K562 (cell line): ENCODE data around the gene CFDP1.

Experiments used
- CHD2 ChIP-seq: IDR thresholded peaks from 2 replicates; pipeline ENCODE4 v1.6.1; 2011; ENCODE audit warnings: low read depth, low read length
- CREB1 ChIP-seq, 2 experiments: sonication (generic) in 1 of 2; formaldehyde crosslinking in 1 of 2; IDR thresholded peaks; 2 replicates each; pipeline versions ENCODE4 v1.6.1 to v1.8.0; 2012 to 2022; ENCODE audit warnings: inconsistent platforms in 1 of 2, mild to moderate bottlenecking in 1 of 2, missing genetic modification reagents in 1 of 2, moderate library complexity in 1 of 2
- FOS ChIP-seq: IDR thresholded peaks from 3 replicates; pipeline ENCODE4 v1.6.1; 2011; ENCODE audit not compliant: insufficient read length; ENCODE audit errors: extremely low read depth
- HDAC6 ChIP-seq: IDR thresholded peaks from 2 replicates; pipeline ENCODE4 v1.6.1; 2012; ENCODE audit warnings: low read depth, mild to moderate bottlenecking, control low read depth, inconsistent platforms, low read length, moderate library complexity
- POLR2AphosphoS5 ChIP-seq: IDR thresholded peaks from 2 replicates; pipeline ENCODE4 v1.6.1; 2011; ENCODE audit warnings: mild to moderate bottlenecking, low read depth, low read length, moderate library complexity; ENCODE audit not compliant: control insufficient read depth, insufficient read depth
- TEAD4 ChIP-seq, 2 experiments: sonication (generic) in 1 of 2; formaldehyde crosslinking in 1 of 2; IDR thresholded peaks; 2 replicates each; pipeline versions ENCODE4 v1.6.1 to v1.8.0; 2012 to 2022; ENCODE audit warnings: borderline replicate concordance in 1 of 2, inconsistent platforms in 1 of 2, low read length in 1 of 2, mild to moderate bottlenecking in 1 of 2, missing genetic modification reagents in 1 of 2
- ZFX ChIP-seq: sonication (generic); formaldehyde crosslinking; IDR thresholded peaks from 2 replicates; pipeline ENCODE4 v1.8.0; 2022; ENCODE audit warnings: mild to moderate bottlenecking, missing genetic modification reagents, moderate library complexity
- TF ChIP-seq, protein P1 (sequence below): fragments of 450-650 bp; IDR thresholded peaks from 2 replicates; pipeline ENCODE4 v1.7.1; 2018; ENCODE audit warnings: mild to moderate bottlenecking, low read depth; ENCODE audit not compliant: partially characterized antibody
- TF ChIP-seq, protein P2 (sequence below): sonication (generic); formaldehyde crosslinking; IDR thresholded peaks from 2 replicates; pipeline ENCODE4 v1.5.0; 2020; ENCODE audit warnings: missing genetic modification reagents
- TF ChIP-seq, protein P3 (sequence below), 3 experiments: IDR thresholded peaks in 2 of 3; conservative IDR thresholded peaks in 1 of 3; 2 replicates each; pipeline ENCODE4 v1.5.1; 2011 to 2012; ENCODE audit warnings: low read length in 3 of 3, mild to moderate bottlenecking in 3 of 3, control low read depth in 2 of 3, improper control_type of control experiment in 1 of 3, inconsistent platforms in 1 of 3, low read depth in 1 of 3, mixed read lengths in 1 of 3, moderate library complexity in 1 of 3; ENCODE audit not compliant: insufficient read depth in 2 of 3
- TF ChIP-seq, protein P4 (sequence below): fragments of 450-650 bp; IDR thresholded peaks from 2 replicates; pipeline ENCODE4 v1.6.1; 2017; ENCODE audit warnings: antibody characterized with exemption, mild to moderate bottlenecking
- TF ChIP-seq, protein P5 (sequence below): fragments of 200-800 bp; sonication (Bioruptor generic); IDR thresholded peaks from 2 replicates; pipeline ENCODE4 v1.6.1; 2016; ENCODE audit warnings: missing genetic modification characterization, missing compliant biosample characterization

DNA sequence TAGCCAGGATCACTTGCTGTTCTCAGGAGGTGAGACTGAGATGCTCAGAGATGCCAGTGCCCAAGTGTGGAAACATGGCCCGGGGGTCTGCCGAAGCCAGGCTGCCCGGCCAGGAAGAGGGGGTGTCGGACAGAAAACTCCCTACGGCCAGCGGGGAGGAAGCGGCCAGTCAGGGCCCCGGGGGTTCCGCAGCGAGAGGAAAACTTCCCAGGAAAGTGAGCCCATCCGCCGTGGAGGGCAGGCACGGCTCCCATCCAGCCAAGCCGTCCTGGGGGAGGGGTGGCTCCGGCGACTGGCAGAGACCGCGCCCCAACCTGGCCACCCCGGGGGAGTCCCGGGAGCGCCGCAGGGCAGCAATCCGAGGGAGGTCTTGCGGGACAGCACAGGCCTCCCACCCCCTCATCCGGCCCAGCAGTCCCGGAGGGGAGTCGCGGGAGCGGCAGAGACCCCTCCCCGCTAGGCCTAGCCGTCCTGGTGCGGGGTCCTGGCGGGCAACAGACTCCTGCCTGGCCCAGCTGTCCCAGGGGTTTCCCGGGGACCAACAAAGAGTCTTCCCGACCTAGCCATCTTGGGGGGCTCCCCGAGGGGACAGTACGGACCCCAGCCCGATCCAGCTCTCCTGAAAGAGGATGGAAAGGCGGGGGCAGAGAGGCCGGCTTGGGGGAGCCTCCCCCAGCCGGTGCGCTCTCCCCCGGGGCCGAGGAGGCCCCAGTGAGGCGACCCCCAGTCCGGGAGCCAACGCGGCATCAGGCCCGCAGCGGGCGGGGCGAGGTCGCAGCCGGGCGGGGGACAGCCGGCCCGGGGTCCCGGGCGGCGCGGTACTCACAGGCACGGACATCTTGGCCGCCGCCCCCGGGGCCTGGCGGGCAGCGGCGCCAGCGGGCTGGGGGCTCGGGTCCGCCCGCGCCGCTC lies 168.0 kb downstream of the CFDP1 start:
- TF ChIP-seq, protein P1, sequence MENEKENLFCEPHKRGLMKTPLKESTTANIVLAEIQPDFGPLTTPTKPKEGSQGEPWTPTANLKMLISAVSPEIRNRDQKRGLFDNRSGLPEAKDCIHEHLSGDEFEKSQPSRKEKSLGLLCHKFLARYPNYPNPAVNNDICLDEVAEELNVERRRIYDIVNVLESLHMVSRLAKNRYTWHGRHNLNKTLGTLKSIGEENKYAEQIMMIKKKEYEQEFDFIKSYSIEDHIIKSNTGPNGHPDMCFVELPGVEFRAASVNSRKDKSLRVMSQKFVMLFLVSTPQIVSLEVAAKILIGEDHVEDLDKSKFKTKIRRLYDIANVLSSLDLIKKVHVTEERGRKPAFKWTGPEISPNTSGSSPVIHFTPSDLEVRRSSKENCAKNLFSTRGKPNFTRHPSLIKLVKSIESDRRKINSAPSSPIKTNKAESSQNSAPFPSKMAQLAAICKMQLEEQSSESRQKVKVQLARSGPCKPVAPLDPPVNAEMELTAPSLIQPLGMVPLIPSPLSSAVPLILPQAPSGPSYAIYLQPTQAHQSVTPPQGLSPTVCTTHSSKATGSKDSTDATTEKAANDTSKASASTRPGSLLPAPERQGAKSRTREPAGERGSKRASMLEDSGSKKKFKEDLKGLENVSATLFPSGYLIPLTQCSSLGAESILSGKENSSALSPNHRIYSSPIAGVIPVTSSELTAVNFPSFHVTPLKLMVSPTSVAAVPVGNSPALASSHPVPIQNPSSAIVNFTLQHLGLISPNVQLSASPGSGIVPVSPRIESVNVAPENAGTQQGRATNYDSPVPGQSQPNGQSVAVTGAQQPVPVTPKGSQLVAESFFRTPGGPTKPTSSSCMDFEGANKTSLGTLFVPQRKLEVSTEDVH = no peak
- TF ChIP-seq, protein P2, sequence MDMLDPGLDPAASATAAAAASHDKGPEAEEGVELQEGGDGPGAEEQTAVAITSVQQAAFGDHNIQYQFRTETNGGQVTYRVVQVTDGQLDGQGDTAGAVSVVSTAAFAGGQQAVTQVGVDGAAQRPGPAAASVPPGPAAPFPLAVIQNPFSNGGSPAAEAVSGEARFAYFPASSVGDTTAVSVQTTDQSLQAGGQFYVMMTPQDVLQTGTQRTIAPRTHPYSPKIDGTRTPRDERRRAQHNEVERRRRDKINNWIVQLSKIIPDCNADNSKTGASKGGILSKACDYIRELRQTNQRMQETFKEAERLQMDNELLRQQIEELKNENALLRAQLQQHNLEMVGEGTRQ (CRISPR knock-in tag) = no peak
- TF ChIP-seq HDAC6 (no peak), CHD2 (no peak), ZFX (CRISPR knock-in tag) (no peak), FOS (no peak), TEAD4 (IDR thresholded peaks at IDR 0.05; ENCODE audit: low read length) (no peak), TEAD4 (CRISPR knock-in tag; IDR thresholded peaks at IDR 0.05; ENCODE audit: borderline replicate concordance) (no peak), CREB1 (IDR thresholded peaks at IDR 0.05) (no peak), CREB1 (CRISPR knock-in tag; IDR thresholded peaks at IDR 0.05) (no peak), POLR2AphosphoS5 (no peak)
- TF ChIP-seq, protein P3, sequence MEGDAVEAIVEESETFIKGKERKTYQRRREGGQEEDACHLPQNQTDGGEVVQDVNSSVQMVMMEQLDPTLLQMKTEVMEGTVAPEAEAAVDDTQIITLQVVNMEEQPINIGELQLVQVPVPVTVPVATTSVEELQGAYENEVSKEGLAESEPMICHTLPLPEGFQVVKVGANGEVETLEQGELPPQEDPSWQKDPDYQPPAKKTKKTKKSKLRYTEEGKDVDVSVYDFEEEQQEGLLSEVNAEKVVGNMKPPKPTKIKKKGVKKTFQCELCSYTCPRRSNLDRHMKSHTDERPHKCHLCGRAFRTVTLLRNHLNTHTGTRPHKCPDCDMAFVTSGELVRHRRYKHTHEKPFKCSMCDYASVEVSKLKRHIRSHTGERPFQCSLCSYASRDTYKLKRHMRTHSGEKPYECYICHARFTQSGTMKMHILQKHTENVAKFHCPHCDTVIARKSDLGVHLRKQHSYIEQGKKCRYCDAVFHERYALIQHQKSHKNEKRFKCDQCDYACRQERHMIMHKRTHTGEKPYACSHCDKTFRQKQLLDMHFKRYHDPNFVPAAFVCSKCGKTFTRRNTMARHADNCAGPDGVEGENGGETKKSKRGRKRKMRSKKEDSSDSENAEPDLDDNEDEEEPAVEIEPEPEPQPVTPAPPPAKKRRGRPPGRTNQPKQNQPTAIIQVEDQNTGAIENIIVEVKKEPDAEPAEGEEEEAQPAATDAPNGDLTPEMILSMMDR (IDR thresholded peaks at IDR 0.05 in 2 of 3, conservative IDR thresholded peaks at IDR 0.05 in 1 of 3; ENCODE audit: insufficient read depth in 2 of 3, low read depth in 1 of 3, low read length in 3 of 3) = no peak
- TF ChIP-seq, protein P4, sequence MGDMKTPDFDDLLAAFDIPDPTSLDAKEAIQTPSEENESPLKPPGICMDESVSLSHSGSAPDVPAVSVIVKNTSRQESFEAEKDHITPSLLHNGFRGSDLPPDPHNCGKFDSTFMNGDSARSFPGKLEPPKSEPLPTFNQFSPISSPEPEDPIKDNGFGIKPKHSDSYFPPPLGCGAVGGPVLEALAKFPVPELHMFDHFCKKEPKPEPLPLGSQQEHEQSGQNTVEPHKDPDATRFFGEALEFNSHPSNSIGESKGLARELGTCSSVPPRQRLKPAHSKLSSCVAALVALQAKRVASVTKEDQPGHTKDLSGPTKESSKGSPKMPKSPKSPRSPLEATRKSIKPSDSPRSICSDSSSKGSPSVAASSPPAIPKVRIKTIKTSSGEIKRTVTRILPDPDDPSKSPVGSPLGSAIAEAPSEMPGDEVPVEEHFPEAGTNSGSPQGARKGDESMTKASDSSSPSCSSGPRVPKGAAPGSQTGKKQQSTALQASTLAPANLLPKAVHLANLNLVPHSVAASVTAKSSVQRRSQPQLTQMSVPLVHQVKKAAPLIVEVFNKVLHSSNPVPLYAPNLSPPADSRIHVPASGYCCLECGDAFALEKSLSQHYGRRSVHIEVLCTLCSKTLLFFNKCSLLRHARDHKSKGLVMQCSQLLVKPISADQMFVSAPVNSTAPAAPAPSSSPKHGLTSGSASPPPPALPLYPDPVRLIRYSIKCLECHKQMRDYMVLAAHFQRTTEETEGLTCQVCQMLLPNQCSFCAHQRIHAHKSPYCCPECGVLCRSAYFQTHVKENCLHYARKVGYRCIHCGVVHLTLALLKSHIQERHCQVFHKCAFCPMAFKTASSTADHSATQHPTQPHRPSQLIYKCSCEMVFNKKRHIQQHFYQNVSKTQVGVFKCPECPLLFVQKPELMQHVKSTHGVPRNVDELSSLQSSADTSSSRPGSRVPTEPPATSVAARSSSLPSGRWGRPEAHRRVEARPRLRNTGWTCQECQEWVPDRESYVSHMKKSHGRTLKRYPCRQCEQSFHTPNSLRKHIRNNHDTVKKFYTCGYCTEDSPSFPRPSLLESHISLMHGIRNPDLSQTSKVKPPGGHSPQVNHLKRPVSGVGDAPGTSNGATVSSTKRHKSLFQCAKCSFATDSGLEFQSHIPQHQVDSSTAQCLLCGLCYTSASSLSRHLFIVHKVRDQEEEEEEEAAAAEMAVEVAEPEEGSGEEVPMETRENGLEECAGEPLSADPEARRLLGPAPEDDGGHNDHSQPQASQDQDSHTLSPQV = no peak
- TF ChIP-seq, protein P5, sequence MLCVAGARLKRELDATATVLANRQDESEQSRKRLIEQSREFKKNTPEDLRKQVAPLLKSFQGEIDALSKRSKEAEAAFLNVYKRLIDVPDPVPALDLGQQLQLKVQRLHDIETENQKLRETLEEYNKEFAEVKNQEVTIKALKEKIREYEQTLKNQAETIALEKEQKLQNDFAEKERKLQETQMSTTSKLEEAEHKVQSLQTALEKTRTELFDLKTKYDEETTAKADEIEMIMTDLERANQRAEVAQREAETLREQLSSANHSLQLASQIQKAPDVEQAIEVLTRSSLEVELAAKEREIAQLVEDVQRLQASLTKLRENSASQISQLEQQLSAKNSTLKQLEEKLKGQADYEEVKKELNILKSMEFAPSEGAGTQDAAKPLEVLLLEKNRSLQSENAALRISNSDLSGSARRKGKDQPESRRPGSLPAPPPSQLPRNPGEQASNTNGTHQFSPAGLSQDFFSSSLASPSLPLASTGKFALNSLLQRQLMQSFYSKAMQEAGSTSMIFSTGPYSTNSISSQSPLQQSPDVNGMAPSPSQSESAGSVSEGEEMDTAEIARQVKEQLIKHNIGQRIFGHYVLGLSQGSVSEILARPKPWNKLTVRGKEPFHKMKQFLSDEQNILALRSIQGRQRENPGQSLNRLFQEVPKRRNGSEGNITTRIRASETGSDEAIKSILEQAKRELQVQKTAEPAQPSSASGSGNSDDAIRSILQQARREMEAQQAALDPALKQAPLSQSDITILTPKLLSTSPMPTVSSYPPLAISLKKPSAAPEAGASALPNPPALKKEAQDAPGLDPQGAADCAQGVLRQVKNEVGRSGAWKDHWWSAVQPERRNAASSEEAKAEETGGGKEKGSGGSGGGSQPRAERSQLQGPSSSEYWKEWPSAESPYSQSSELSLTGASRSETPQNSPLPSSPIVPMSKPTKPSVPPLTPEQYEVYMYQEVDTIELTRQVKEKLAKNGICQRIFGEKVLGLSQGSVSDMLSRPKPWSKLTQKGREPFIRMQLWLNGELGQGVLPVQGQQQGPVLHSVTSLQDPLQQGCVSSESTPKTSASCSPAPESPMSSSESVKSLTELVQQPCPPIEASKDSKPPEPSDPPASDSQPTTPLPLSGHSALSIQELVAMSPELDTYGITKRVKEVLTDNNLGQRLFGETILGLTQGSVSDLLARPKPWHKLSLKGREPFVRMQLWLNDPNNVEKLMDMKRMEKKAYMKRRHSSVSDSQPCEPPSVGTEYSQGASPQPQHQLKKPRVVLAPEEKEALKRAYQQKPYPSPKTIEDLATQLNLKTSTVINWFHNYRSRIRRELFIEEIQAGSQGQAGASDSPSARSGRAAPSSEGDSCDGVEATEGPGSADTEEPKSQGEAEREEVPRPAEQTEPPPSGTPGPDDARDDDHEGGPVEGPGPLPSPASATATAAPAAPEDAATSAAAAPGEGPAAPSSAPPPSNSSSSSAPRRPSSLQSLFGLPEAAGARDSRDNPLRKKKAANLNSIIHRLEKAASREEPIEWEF (CRISPR knock-in tag) = no peak
